ENCODE measurements around the gene OOSP4B. TPM values are rescaled to one million over a fixed set of nuclear protein-coding genes. Genes with fewer than 3 reads are reported as not detected.
"Not testable (repeated sequence)": the region's sequence is repeated elsewhere in the genome, so short reads cannot be mapped to it uniquely, and the experiment has no call there.

The OOSP4B gene
- total and polyA plus RNA-seq, 12 donors: not detected

DNA sequence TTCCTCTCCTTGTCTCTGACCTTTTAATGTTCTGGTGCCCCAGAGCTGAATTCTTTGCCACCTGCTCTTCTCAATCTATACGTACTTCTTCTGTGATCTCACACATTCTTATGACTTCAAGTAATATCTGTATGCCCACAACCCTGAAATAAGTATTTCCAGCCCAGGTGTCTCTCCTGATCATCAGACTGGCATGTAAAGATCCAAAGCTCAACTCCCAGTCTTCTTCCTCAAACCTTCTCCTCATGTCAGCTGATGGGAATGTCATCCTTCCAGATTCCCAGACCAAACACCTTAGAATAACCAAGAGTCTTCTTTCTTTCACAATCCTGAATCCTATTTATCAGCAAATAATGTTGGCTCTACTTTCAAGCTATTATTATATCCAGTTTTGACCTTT, 48.8 kb downstream of the OOSP4B start:
- no peaks in the 10 kb centered on the region for H3K36me3 ChIP-seq (replicated peaks in 1 of 2)
- intact Hi-C loops (cut with DNase I): no loop called here
- no peak for DNase-seq
- TF ChIP-seq, protein P1, sequence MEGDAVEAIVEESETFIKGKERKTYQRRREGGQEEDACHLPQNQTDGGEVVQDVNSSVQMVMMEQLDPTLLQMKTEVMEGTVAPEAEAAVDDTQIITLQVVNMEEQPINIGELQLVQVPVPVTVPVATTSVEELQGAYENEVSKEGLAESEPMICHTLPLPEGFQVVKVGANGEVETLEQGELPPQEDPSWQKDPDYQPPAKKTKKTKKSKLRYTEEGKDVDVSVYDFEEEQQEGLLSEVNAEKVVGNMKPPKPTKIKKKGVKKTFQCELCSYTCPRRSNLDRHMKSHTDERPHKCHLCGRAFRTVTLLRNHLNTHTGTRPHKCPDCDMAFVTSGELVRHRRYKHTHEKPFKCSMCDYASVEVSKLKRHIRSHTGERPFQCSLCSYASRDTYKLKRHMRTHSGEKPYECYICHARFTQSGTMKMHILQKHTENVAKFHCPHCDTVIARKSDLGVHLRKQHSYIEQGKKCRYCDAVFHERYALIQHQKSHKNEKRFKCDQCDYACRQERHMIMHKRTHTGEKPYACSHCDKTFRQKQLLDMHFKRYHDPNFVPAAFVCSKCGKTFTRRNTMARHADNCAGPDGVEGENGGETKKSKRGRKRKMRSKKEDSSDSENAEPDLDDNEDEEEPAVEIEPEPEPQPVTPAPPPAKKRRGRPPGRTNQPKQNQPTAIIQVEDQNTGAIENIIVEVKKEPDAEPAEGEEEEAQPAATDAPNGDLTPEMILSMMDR (IDR thresholded peaks at IDR 0.05): no peak
- no peak for TF ChIP-seq POLR2A (IDR thresholded peaks at IDR 0.05)
- WGBS, 4 donors: 74 to 80% (median 77%) methylated on average over 1 of the region's 1 CpG
- H3K27me3 ChIP-seq: no peaks in the 10 kb centered on the region
- no peak overlapping the region for H3K4me3 ChIP-seq
- H3K9me3 ChIP-seq (replicated peaks in 1 of 3): no peaks in the 10 kb centered on the region
- no peaks in the 10 kb centered on the region for H3K4me1 ChIP-seq (replicated peaks in 1 of 2)
- H3K27ac ChIP-seq: no peak overlapping the region

- Histone ChIP-seq H3K36me3 (replicated peaks in 1 of 2) (no peaks in the 10 kb centered on the region), H3K9me3 (replicated peaks in 1 of 3) (no peaks in the 10 kb centered on the region), H3K4me1 (replicated peaks in 1 of 2) (no peaks in the 10 kb centered on the region), H3K27ac (no peak overlapping the region), H3K27me3 (no peaks in the 10 kb centered on the region), H3K4me3 (no peak overlapping the region)
- DNase-seq: no peak
- TF ChIP-seq, protein P1 (IDR thresholded peaks at IDR 0.05): no peak
- no peak for TF ChIP-seq POLR2A (IDR thresholded peaks at IDR 0.05)
- 58 to 66% (median 60%) methylated on average over 2 of the region's 2 CpGs for WGBS, 4 donors
- intact Hi-C loops (cut with DNase I): no loop called here
Observed at GRCh38 chr11:60069450-60069849, 52.5 kb downstream of the OOSP4B start.

- intact Hi-C loops (cut with DNase I); H3K27ac ChIP-seq; H3K27me3 ChIP-seq; H3K4me1 ChIP-seq (replicated peaks in 1 of 2); H3K9me3 ChIP-seq (replicated peaks in 1 of 3); DNase-seq; H3K4me3 ChIP-seq; H3K36me3 ChIP-seq (replicated peaks in 1 of 2): not testable (repeated sequence)
- WGBS, 4 donors: 55 to 62% (median 56%) methylated on average over 6 of the region's 6 CpGs
Observed at GRCh38 chr11:60071644-60072043, 54.7 kb downstream of the OOSP4B start.

GRCh38 chr11:60077216-60077817, 60.3 kb downstream of the OOSP4B start:
- Histone ChIP-seq H3K27me3 (no peaks in the 10 kb centered on the region), H3K4me1 (replicated peaks in 1 of 2) (no peaks in the 10 kb centered on the region), H3K4me3 (no peak overlapping the region), H3K27ac (no peak overlapping the region), H3K36me3 (replicated peaks in 1 of 2) (no peaks in the 10 kb centered on the region), H3K9me3 (replicated peaks in 1 of 3) (no peaks in the 10 kb centered on the region)
- intact Hi-C loops (cut with DNase I): no loop called here
- DNase-seq: no peak
- 67 to 75% (median 72%) methylated on average over 15 of the region's 15 CpGs for WGBS, 4 donors
- no peak for TF ChIP-seq POLR2A (IDR thresholded peaks at IDR 0.05)
- TF ChIP-seq, protein P1 (IDR thresholded peaks at IDR 0.05): no peak

GRCh38 chr11:60077981-60078380, 61.0 kb downstream of the OOSP4B start:
- WGBS, 4 donors: 77 to 83% (median 81%) methylated on average over 1 of the region's 1 CpG
- H3K27ac ChIP-seq: no peak overlapping the region
- TF ChIP-seq, protein P1 (IDR thresholded peaks at IDR 0.05): no peak
- TF ChIP-seq POLR2A (IDR thresholded peaks at IDR 0.05): no peak
- intact Hi-C loops (cut with DNase I): no loop called here
- DNase-seq: no peak
- H3K36me3 ChIP-seq (replicated peaks in 1 of 2): no peaks in the 10 kb centered on the region
- H3K4me1 ChIP-seq (replicated peaks in 1 of 2): no peaks in the 10 kb centered on the region
- no peaks in the 10 kb centered on the region for H3K27me3 ChIP-seq
- no peak overlapping the region for H3K4me3 ChIP-seq
- H3K9me3 ChIP-seq (replicated peaks in 1 of 3): no peaks in the 10 kb centered on the region

Measured in adrenal gland (tissue), 12 donors.